T-cell (primary cell): ENCODE data around the gene CDK17. TPM values are rescaled to one million over a fixed set of nuclear protein-coding genes. Genes with fewer than 3 reads are reported as not detected.
A peak's percentile ranks its signal among the peaks of the same experiment; 100 is the strongest.

Experiments used
- ATAC-seq, 4 experiments: fragments of 200-7000 bp in 3 of 4; fragments of 150-1000 bp in 1 of 4; cut with Tn5 transposase; replicated peaks in 1 of 4; 1 replicate in 3 of 4; 2 replicates in 1 of 4; pipeline ENCODE4 v1.10.0; 2021; ENCODE audit warnings: moderate library complexity in 3 of 4, mild to moderate bottlenecking in 2 of 4, moderate number of reproducible peaks in 1 of 4
- CTCF ChIA-PET, 2 donors: fragments of 300-600 bp; sonication (Branson Sonifier 250); formaldehyde crosslinking; loops; one replicate each; lab custom pipeline; 2022; ENCODE audit warnings: antibody characterized with exemption in 2 of 2; lab: Charles Lee
- POLR2A ChIA-PET, 2 donors: fragments of 300-600 bp; sonication (Branson Sonifier 250); formaldehyde crosslinking; loops; one replicate each; lab custom pipeline; 2022; ENCODE audit warnings: antibody characterized with exemption in 2 of 2; lab: Charles Lee
- DNase-seq, 35 experiments: peaks; one replicate each; pipeline versions ENCODE4 v3.0.0 to v3.0.0-alpha.2; 2013 to 2023
- H3K27ac ChIP-seq: one replicate; pipeline ENCODE4 v1.5.1; 2013; ENCODE audit warnings: low read length
- H3K27me3 ChIP-seq, 2 experiments: replicated peaks in 1 of 2; 1 replicate in 1 of 2; 2 replicates in 1 of 2; pipeline versions ENCODE4 v1.6.1 to v1.7.0; 2013; ENCODE audit warnings: low read length in 1 of 2, mixed read lengths in 1 of 2; ENCODE audit not compliant: control insufficient read depth in 2 of 2, insufficient read depth in 2 of 2; ENCODE audit errors: extremely low read depth in 1 of 2
- H3K36me3 ChIP-seq, 2 donors: 1 replicate in 1 of 2; 2 replicates in 1 of 2; pipeline versions ENCODE4 v1.6.1 to v1.7.0; 2013; ENCODE audit warnings: low read length in 1 of 2; ENCODE audit not compliant: control insufficient read depth in 2 of 2, insufficient read depth in 1 of 2; ENCODE audit errors: extremely low read depth in 1 of 2
- H3K4me1 ChIP-seq, 2 experiments: 1 replicate in 1 of 2; 2 replicates in 1 of 2; pipeline versions ENCODE4 v1.6.1 to v1.7.0; 2013; ENCODE audit warnings: low read length in 2 of 2, mixed read lengths in 1 of 2; ENCODE audit not compliant: insufficient read depth in 2 of 2, control insufficient read depth in 1 of 2; ENCODE audit errors: extremely low read depth in 1 of 2
- H3K4me3 ChIP-seq, 2 donors: 1 replicate in 1 of 2; 2 replicates in 1 of 2; pipeline versions ENCODE4 v1.5.1 to v1.7.0; 2013; ENCODE audit warnings: mild to moderate bottlenecking in 2 of 2, low read length in 1 of 2, moderate library complexity in 1 of 2; ENCODE audit not compliant: control insufficient read depth in 1 of 2; ENCODE audit errors: extremely low read depth in 1 of 2
- H3K9me3 ChIP-seq: 2 replicates; pipeline ENCODE4 v1.7.0; 2013
- H3K27ac Mint-ChIP-seq, 2 donors: one replicate each; pipeline ENCODE4 v1.8.0; 2020 to 2021; ENCODE audit warnings: mild to moderate bottlenecking in 2 of 2, mixed read lengths in 2 of 2
- H3K27me3 Mint-ChIP-seq, 2 donors: one replicate each; pipeline ENCODE4 v1.8.0; 2021 to 2022; ENCODE audit warnings: mixed read lengths in 2 of 2
- H3K36me3 Mint-ChIP-seq: one replicate; pipeline ENCODE4 v1.8.0; 2021; ENCODE audit warnings: mixed read lengths
- H3K4me1 Mint-ChIP-seq, 3 donors: one replicate each; pipeline ENCODE4 v1.8.0; 2020 to 2022; ENCODE audit warnings: mixed read lengths in 3 of 3, mild to moderate bottlenecking in 1 of 3
- H3K4me3 Mint-ChIP-seq, 3 donors: one replicate each; pipeline ENCODE4 v1.8.0; 2020 to 2022; ENCODE audit warnings: mild to moderate bottlenecking in 3 of 3, mixed read lengths in 3 of 3, moderate library complexity in 3 of 3
- H3K9me3 Mint-ChIP-seq, 3 donors: one replicate each; pipeline ENCODE4 v1.8.0; 2020 to 2022; ENCODE audit warnings: mixed read lengths in 3 of 3
- WGBS: methylation state at CpG from one replicate; pipeline ENCODE4 v1.1.5; 2013; ENCODE audit warnings: missing lambda C conversion rate; ENCODE audit not compliant: insufficient coverage; 5-methylcytosine and 5-hydroxymethylcytosine counted together
- total RNA-seq, 35 experiments: library from RNA in 6 of 35; stranded (reverse) in 6 of 35; fragments of 120-200 nt in 1 of 35; gene quantifications; one replicate each; pipeline versions ENCODE4 v1.2.1 to v1.2.4 and lab custom pipeline; 2013 to 2026

Gene CDK17
- total RNA-seq, 5 donors from 2014 or later (not counting 1 experiment from before 2014, with no cell fraction given), result 56.4 to 114 (median 72.2) TPM

- peaks cover 14 to 64% (median 55%) of the 10 kb centered on the region in 3 donors for H3K4me1 Mint-ChIP-seq
- no peak overlapping the region for H3K4me3 Mint-ChIP-seq
- POLR2A ChIA-PET, result interaction anchor here in 1 of 2 donors (0.6 kb wide), 1 partner anchor 89 kb away, joined by 4 read pairs; no protein-coding TSS in a partner anchor
- no peaks in the 10 kb centered on the region for H3K27me3 Mint-ChIP-seq
- no peaks in the 10 kb centered on the region for H3K9me3 Mint-ChIP-seq
- Histone ChIP-seq H3K27ac (no peak overlapping the region), H3K4me3 (no peak overlapping the region), H3K36me3 (peaks cover 28 to 66% of the 10 kb centered on the region in 2 donors), H3K27me3 (no peaks in the 10 kb centered on the region), H3K4me1 (peaks cover 0 to 21% of the 10 kb centered on the region in 2 experiments), H3K9me3 (no peaks in the 10 kb centered on the region)
- CTCF ChIA-PET, result interaction anchor here in 1 of 2 donors (0.5 kb wide), 1 partner anchor 250 kb away, joined by 4 read pairs; no protein-coding TSS in a partner anchor
- ATAC-seq (no peak), DNase-seq (no peak)
- WGBS, result 99% methylated on average over 14 of the region's 17 CpGs
- H3K36me3 Mint-ChIP-seq, result peaks cover 66% of the 10 kb centered on the region
- no peak overlapping the region for H3K27ac Mint-ChIP-seq
Measured at GRCh38 chr12:96248136-96248931, 151.9 kb downstream of the CDK17 start.

GRCh38 chr12:96247563-96247962, 152.7 kb downstream of the CDK17 start:
- CTCF ChIA-PET, result no interaction called here
- Histone ChIP-seq H3K4me3 (no peak overlapping the region), H3K27ac (no peak overlapping the region), H3K4me1 (peaks cover 0 to 28% of the 10 kb centered on the region in 2 experiments), H3K27me3 (no peaks in the 10 kb centered on the region), H3K9me3 (no peaks in the 10 kb centered on the region), H3K36me3 (peaks cover 26 to 61% of the 10 kb centered on the region in 2 donors)
- peaks cover 66% of the 10 kb centered on the region for H3K36me3 Mint-ChIP-seq
- H3K4me1 Mint-ChIP-seq, result peaks cover 21 to 68% (median 60%) of the 10 kb centered on the region in 3 donors
- DNase-seq (no peak), ATAC-seq (no peak)
- WGBS, result 98% methylated on average over 8 of the region's 13 CpGs
- no peak overlapping the region for H3K4me3 Mint-ChIP-seq
- H3K27me3 Mint-ChIP-seq, result no peaks in the 10 kb centered on the region
- H3K9me3 Mint-ChIP-seq, result no peaks in the 10 kb centered on the region
- POLR2A ChIA-PET, result no interaction called here
- H3K27ac Mint-ChIP-seq, result no peak overlapping the region

GRCh38 chr12:96246926-96247505, 153.2 kb downstream of the CDK17 start:
- H3K36me3 Mint-ChIP-seq, result peaks cover 63% of the 10 kb centered on the region
- no peak overlapping the region for H3K27ac Mint-ChIP-seq
- ChIA-PET POLR2A (no interaction called here), CTCF (interaction anchor here in 1 of 2 donors (0.6 kb wide), 1 partner anchor 152 kb away, joined by 3 read pairs; no protein-coding TSS in a partner anchor)
- peaks cover 26 to 56% of the 10 kb centered on the region in 2 donors for H3K36me3 ChIP-seq
- no peak overlapping the region for H3K4me3 Mint-ChIP-seq
- WGBS, result 98% methylated on average over 34 of the region's 36 CpGs
- H3K27ac ChIP-seq, result no peak overlapping the region
- DNase-seq (no peak), ATAC-seq (no peak)
- H3K9me3 Mint-ChIP-seq, result no peaks in the 10 kb centered on the region
- no peaks in the 10 kb centered on the region for H3K9me3 ChIP-seq
- no peak overlapping the region for H3K4me3 ChIP-seq
- H3K27me3 Mint-ChIP-seq, result no peaks in the 10 kb centered on the region
- no peaks in the 10 kb centered on the region for H3K27me3 ChIP-seq
- H3K4me1 Mint-ChIP-seq, result peaks cover 27 to 68% (median 60%) of the 10 kb centered on the region in 3 donors
- H3K4me1 ChIP-seq, result peaks cover 4 to 33% of the 10 kb centered on the region in 2 experiments

GRCh38 chr12:96244826-96245225, 155.4 kb downstream of the CDK17 start:
- no peak overlapping the region for H3K27ac ChIP-seq
- 94% methylated on average over 10 of the region's 13 CpGs for WGBS
- Mint-ChIP-seq H3K4me1 (peaks cover 45 to 70% (median 63%) of the 10 kb centered on the region in 3 donors), H3K9me3 (no peaks in the 10 kb centered on the region), H3K36me3 (peaks cover 53% of the 10 kb centered on the region), H3K27ac (no peak overlapping the region), H3K4me3 (no peak overlapping the region), H3K27me3 (no peaks in the 10 kb centered on the region)
- H3K4me3 ChIP-seq, result no peak overlapping the region
- DNase-seq (no peak), ATAC-seq (no peak)
- ChIA-PET CTCF (interaction anchor here in 1 of 2 donors (0.7 to 0.9 kb wide), 2 partner anchors 30 to 155 kb away, joined by 3 read pairs; no protein-coding TSS in a partner anchor), POLR2A (interaction anchor here in 1 of 2 donors (0.7 kb wide), 1 partner anchor 327 kb away, joined by 7 read pairs; no protein-coding TSS in a partner anchor)
- no peaks in the 10 kb centered on the region for H3K9me3 ChIP-seq
- H3K36me3 ChIP-seq, result peaks cover 23 to 38% of the 10 kb centered on the region in 2 donors
- H3K4me1 ChIP-seq, result peaks cover 10 to 48% of the 10 kb centered on the region in 2 experiments
- no peaks in the 10 kb centered on the region for H3K27me3 ChIP-seq

- POLR2A ChIA-PET, result interaction anchor here in 1 of 2 donors (1.1 to 1.4 kb wide), 2 partner anchors 8 to 135 kb away, joined by 3 to 4 read pairs; no protein-coding TSS in a partner anchor
- Histone ChIP-seq H3K27me3 (no peaks in the 10 kb centered on the region), H3K4me1 (peaks cover 27 to 55% of the 10 kb centered on the region in 2 experiments), H3K4me3 (no peak overlapping the region), H3K36me3 (peaks cover 12 to 20% of the 10 kb centered on the region in 2 donors), H3K9me3 (no peaks in the 10 kb centered on the region), H3K27ac (peak overlapping the region; percentile 99)
- no peak overlapping the region for H3K4me3 Mint-ChIP-seq
- H3K36me3 Mint-ChIP-seq, result peaks cover 32% of the 10 kb centered on the region
- no peaks in the 10 kb centered on the region for H3K27me3 Mint-ChIP-seq
- no peak for ATAC-seq
- peak overlapping the region in 1 of 2 donors; percentile 68 for H3K27ac Mint-ChIP-seq
- H3K9me3 Mint-ChIP-seq, result no peaks in the 10 kb centered on the region
- CTCF ChIA-PET, result interaction anchor here in 1 of 2 donors (0.6 to 1.2 kb wide), 4 partner anchors 27 to 479 kb away, joined by 3 to 5 read pairs (median 4); no protein-coding TSS in a partner anchor
- WGBS, result 91% methylated on average over 9 of the region's 12 CpGs
- DNase-seq, result peak in 3 of 35 experiments; percentile 24 to 45 (median 26)
- peaks cover 52 to 71% (median 71%) of the 10 kb centered on the region in 3 donors for H3K4me1 Mint-ChIP-seq
Measured at GRCh38 chr12:96242597-96242996, 157.6 kb downstream of the CDK17 start.

- H3K4me3 ChIP-seq, result peak overlapping the region; percentile 44 to 45
Measured at GRCh38 chr12:96241846-96242256, 158.4 kb downstream of the CDK17 start.

More at GRCh38 chr12:96241846-96242256, 158.4 kb downstream of the CDK17 start:
- Histone ChIP-seq H3K4me1 (peaks cover 32 to 62% of the 10 kb centered on the region in 2 experiments), H3K36me3 (peaks cover 9 to 13% of the 10 kb centered on the region in 2 donors), H3K9me3 (no peaks in the 10 kb centered on the region), H3K27me3 (no peaks in the 10 kb centered on the region), H3K27ac (peak overlapping the region; percentile 99)
- peak overlapping the region; percentile 53 to 69 (median 54) for H3K4me3 Mint-ChIP-seq
- no peaks in the 10 kb centered on the region for H3K9me3 Mint-ChIP-seq
- ChIA-PET CTCF (interaction anchor here in 1 of 2 donors (0.6 to 1.2 kb wide), 3 partner anchors 27 to 479 kb away, joined by 3 to 5 read pairs (median 5); no protein-coding TSS in a partner anchor), POLR2A (interaction anchor here in 1 of 2 donors (0.5 to 3.2 kb wide), 5 partner anchors 9 to 204 kb away, joined by 3 to 22 read pairs (median 4); partner anchors contain the start of gene CDK17)
- H3K36me3 Mint-ChIP-seq, result peaks cover 28% of the 10 kb centered on the region
- H3K27me3 Mint-ChIP-seq, result no peaks in the 10 kb centered on the region
- DNase-seq (peak in 34 of 35 experiments; percentile 35 to 95 (median 77)), ATAC-seq (peak; percentile 73 to 97 (median 86))
- 23% methylated on average over 3 of the region's 9 CpGs for WGBS
- peaks cover 60 to 76% (median 74%) of the 10 kb centered on the region in 3 donors for H3K4me1 Mint-ChIP-seq
- peak overlapping the region; percentile 81 to 91 for H3K27ac Mint-ChIP-seq
